NCI-H1105 treated with DMSO at 0.1 percent for 48 hours (cell line): ENCODE measurements around the gene TMEM267.
"Not testable (repeated sequence)": the region's sequence is repeated elsewhere in the genome, so short reads cannot be mapped to it uniquely, and the experiment has no call there.

ENCODE experiments used
- DNase-seq: peaks from one replicate; lab custom pipeline; 2025; lab: John Stamatoyannopoulos, UW

The TMEM267 gene

GRCh38 chr5:43456556-43456955 is 27.1 kb downstream of the TMEM267 start:
- DNase-seq = no peak

GRCh38 chr5:43441575-43441974 is 42.1 kb downstream of the TMEM267 start:
- DNase-seq = not testable (repeated sequence)

- DNase-seq = no peak
These were observed 46.5 kb downstream of the TMEM267 start for GRCh38 chr5:43437062-43437660.

GRCh38 chr5:43433382-43433781 is 50.3 kb downstream of the TMEM267 start:
- no peak for DNase-seq

GRCh38 chr5:43432486-43433375 is 50.9 kb downstream of the TMEM267 start:
- DNase-seq = no peak

- DNase-seq = no peak
These were observed 54.0 kb downstream of the TMEM267 start for GRCh38 chr5:43429706-43430105.

GRCh38 chr5:43429016-43429415 is 54.6 kb downstream of the TMEM267 start:
- no peak for DNase-seq

- DNase-seq = no peak
These were observed 56.4 kb downstream of the TMEM267 start for GRCh38 chr5:43427306-43427705.

- DNase-seq = no peak
These were observed 57.7 kb downstream of the TMEM267 start for GRCh38 chr5:43425983-43426382.

GRCh38 chr5:43423086-43423485 is 60.6 kb downstream of the TMEM267 start:
- not testable (repeated sequence) for DNase-seq

GRCh38 chr5:43422143-43422542 is 61.5 kb downstream of the TMEM267 start:
- peak; percentile 46 for DNase-seq

- DNase-seq = no peak
These were observed 62.1 kb downstream of the TMEM267 start for GRCh38 chr5:43421450-43422133.

- DNase-seq = no peak
These were observed 63.4 kb downstream of the TMEM267 start for GRCh38 chr5:43420241-43420640.

GRCh38 chr5:43418561-43418960 is 65.1 kb downstream of the TMEM267 start:
- DNase-seq = no peak

- no peak for DNase-seq
These were observed 66.8 kb downstream of the TMEM267 start for GRCh38 chr5:43416803-43417394.

- peak; percentile 26 for DNase-seq
These were observed 67.5 kb downstream of the TMEM267 start for GRCh38 chr5:43415935-43416802.

- no peak for DNase-seq
These were observed 69.7 kb downstream of the TMEM267 start for GRCh38 chr5:43413966-43414365.

- peak; percentile 96 for DNase-seq
These were observed 71.0 kb downstream of the TMEM267 start for GRCh38 chr5:43412644-43413043.

- DNase-seq = no peak
These were observed 71.5 kb downstream of the TMEM267 start, which contains the start of gene CCL28 for GRCh38 chr5:43412156-43412555. CCL28 (minus strand) TSS chr5:43412391; CDS start chr5:43412316, 75 bp downstream.

- DNase-seq = no peak
These were observed 72.2 kb downstream of the TMEM267 start for GRCh38 chr5:43411495-43411894.

GRCh38 chr5:43410414-43410813 is 73.3 kb downstream of the TMEM267 start:
- no peak for DNase-seq
